ENCODE data around the gene KRTAP10-6. TPM values are rescaled to one million over a fixed set of nuclear protein-coding genes. Genes with fewer than 3 reads are reported as not detected.

The KRTAP10-6 gene
- total RNA-seq, 4 donors from 2014 or later, result not detected

- no peaks in the 10 kb centered on the region for H3K36me3 ChIP-seq
- no peak overlapping the region for H3K27ac ChIP-seq (replicated peaks in 1 of 4)
- 84% methylated on average over 1 of the region's 1 CpG for WGBS
Observed at GRCh38 chr21:44542716-44543115, 49.6 kb downstream of the KRTAP10-6 start.

More at GRCh38 chr21:44542716-44543115, 49.6 kb downstream of the KRTAP10-6 start:
- H3K4me3 ChIP-seq, result no peak overlapping the region
- TF ChIP-seq, protein P1, sequence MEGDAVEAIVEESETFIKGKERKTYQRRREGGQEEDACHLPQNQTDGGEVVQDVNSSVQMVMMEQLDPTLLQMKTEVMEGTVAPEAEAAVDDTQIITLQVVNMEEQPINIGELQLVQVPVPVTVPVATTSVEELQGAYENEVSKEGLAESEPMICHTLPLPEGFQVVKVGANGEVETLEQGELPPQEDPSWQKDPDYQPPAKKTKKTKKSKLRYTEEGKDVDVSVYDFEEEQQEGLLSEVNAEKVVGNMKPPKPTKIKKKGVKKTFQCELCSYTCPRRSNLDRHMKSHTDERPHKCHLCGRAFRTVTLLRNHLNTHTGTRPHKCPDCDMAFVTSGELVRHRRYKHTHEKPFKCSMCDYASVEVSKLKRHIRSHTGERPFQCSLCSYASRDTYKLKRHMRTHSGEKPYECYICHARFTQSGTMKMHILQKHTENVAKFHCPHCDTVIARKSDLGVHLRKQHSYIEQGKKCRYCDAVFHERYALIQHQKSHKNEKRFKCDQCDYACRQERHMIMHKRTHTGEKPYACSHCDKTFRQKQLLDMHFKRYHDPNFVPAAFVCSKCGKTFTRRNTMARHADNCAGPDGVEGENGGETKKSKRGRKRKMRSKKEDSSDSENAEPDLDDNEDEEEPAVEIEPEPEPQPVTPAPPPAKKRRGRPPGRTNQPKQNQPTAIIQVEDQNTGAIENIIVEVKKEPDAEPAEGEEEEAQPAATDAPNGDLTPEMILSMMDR (IDR thresholded peaks at IDR 0.05), result no peak
- TF ChIP-seq POLR2A (IDR thresholded peaks at IDR 0.05; ENCODE audit: low read depth) (no peak), POLR2AphosphoS5 (IDR thresholded peaks at IDR 0.05) (no peak)
- intact Hi-C loops (cut with DNase I), result no loop called here
- peaks cover 0 to 21% (median 0%) of the 10 kb centered on the region in 4 donors for H3K27me3 ChIP-seq
- H3K9me3 ChIP-seq, result peaks cover 0 to 27% (median 8%) of the 10 kb centered on the region in 4 donors
- H3K4me1 ChIP-seq, result no peaks in the 10 kb centered on the region
- DNase-seq (ENCODE audit: extremely low spot score), result no peak

Other genes with a start within 250 kb of the KRTAP10-6 start
- gene TRPM2, start 238.9 kb downstream of the KRTAP10-6 start, total RNA-seq, result 1 to 10 TPM; 1.6 to 3.5 (median 2.7) TPM
- 1 to 10 TPM; 3.3 to 6.6 (median 5.3) TPM for gene LRRC3, start 137.0 kb downstream of the KRTAP10-6 start, total RNA-seq
- gene KRTAP10-1, start 52.3 kb downstream of the KRTAP10-6 start, total RNA-seq, result not detected
- gene KRTAP10-2, start 41.0 kb downstream of the KRTAP10-6 start, total RNA-seq, result not detected
- gene KRTAP10-3, start 33.7 kb downstream of the KRTAP10-6 start, total RNA-seq, result not detected
- gene KRTAP10-4, start 18.8 kb downstream of the KRTAP10-6 start, total RNA-seq, result not detected
- not detected for gene KRTAP10-5, start 11.9 kb downstream of the KRTAP10-6 start, total RNA-seq
- not detected for gene KRTAP10-7, start 8.1 kb upstream of the KRTAP10-6 start, total RNA-seq
- not detected for gene KRTAP10-8, start 19.6 kb upstream of the KRTAP10-6 start, total RNA-seq
- not detected for gene KRTAP10-9, start 34.6 kb upstream of the KRTAP10-6 start, total RNA-seq
- not detected for gene KRTAP10-10, start 44.9 kb upstream of the KRTAP10-6 start, total RNA-seq
- gene KRTAP10-11, start 53.9 kb upstream of the KRTAP10-6 start, total RNA-seq, result not detected
- not detected for gene KRTAP12-4, start 62.2 kb upstream of the KRTAP10-6 start, total RNA-seq
- gene KRTAP12-3, start 65.4 kb upstream of the KRTAP10-6 start, total RNA-seq, result not detected
- gene KRTAP12-2, start 74.4 kb upstream of the KRTAP10-6 start, total RNA-seq, result not detected
- gene KRTAP12-1, start 89.7 kb upstream of the KRTAP10-6 start, total RNA-seq, result not detected
- not detected for gene KRTAP10-12, start 104.7 kb upstream of the KRTAP10-6 start, total RNA-seq
- gene TSPEAR, start 119.1 kb upstream of the KRTAP10-6 start, total RNA-seq, result under 1 TPM in 2 of 4 donors, not detected in 2; under 0.01 to 0.23 TPM
- gene UBE2G2, start 209.3 kb upstream of the KRTAP10-6 start, total RNA-seq, result 100 to 1,000 TPM in 1 of 4 donors, 10 to 100 TPM in 3; 74.4 to 174 (median 81.7) TPM
- 10 to 100 TPM; 46.1 to 52.2 (median 48.6) TPM for gene SUMO3, start 225.6 kb upstream of the KRTAP10-6 start, total RNA-seq

Data from esophagus muscularis mucosa (tissue), 4 donors.